Stimulated activated CD4-positive, alpha-beta T cell treated with anti-CD3 and anti-CD28 coated beads, TNF-alpha, amount 100 ng/mL, for 4 hours (primary cell): ENCODE results near the gene VPS26B.
"Not testable (repeated sequence)": the region's sequence is repeated elsewhere in the genome, so short reads cannot be mapped to it uniquely, and the experiment has no call there.

ENCODE experiments used
- DNase-seq, 3 experiments: peaks; one replicate each; pipeline ENCODE4 v3.0.0-alpha.2; 2020; ENCODE audit warnings: low read depth in 3 of 3

Gene VPS26B

DNA sequence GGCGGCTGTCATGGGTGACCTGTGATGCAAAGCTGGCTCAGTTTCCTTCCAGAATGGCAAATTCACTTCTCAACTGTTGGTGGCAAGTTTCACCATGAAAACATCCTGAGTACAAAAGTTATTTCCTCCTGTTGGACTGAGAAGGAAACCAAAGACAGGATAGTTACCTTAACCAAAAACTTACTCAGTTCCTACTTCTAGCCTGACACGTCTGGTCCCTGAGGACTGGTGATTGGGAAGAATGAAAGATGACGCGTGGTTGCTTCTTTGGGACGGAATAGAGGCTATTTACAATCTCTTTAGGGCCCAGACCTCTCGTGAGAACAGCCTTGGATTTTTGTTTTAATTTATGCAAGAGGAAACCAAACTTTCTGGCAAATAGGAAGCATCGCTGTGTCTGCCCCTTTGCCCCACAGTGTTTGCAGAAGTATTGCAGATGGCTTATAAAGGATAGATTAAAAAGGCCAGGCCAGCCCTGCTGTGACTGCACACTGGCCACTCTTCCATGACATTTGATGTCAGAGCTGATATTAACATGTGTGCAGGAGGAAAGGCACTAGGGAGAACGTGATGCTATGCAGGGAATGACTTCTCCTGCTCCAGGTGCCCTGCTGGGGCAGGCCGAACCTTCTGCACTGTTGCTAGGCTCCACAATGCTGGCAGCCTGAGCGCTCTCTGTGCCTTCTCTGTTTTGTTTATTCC lies 7.6 kb downstream of the VPS26B start:
- DNase-seq = no peak

DNA sequence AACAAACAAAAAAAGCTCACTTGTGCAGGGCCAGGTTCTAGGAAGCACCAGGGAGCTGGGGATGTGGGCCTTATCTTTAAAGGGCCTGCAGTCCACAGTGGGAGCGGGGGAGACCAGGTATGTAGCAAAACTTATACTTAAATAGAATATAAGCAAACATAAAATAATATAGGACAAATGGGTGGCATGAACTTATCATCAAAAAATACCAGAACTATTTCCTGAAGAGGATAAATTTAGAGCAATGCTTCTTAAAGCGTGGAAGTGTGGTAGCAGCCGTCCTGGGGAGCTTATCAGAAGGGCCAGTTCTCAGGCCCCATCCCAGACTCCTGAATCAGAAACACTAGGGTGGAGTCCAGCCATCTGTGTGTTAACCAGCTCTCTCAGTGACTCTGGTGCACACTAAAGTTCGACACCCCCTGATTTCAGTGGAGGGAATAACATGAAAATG lies 9.3 kb downstream of the VPS26B start:
- DNase-seq = no peak

DNA sequence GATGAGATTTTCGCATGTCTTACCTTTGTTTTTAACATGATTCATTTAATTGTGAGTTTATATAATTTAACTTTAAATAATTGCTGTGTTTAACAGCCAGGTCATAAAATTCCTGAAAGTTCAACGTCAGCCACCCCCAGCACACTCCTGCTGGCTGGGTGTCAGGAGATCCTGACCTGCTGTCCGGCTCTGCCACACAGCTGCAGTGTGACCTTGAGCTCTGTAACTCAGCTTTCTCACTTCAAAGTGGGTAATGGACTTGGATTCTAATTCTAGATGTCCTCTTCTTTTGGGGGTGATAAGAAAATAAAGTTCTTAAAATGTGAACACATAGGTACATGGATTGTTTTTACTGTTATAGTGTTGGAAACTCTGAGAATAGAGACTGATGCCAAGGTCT lies 10.9 kb downstream of the VPS26B start:
- no peak for DNase-seq

DNA sequence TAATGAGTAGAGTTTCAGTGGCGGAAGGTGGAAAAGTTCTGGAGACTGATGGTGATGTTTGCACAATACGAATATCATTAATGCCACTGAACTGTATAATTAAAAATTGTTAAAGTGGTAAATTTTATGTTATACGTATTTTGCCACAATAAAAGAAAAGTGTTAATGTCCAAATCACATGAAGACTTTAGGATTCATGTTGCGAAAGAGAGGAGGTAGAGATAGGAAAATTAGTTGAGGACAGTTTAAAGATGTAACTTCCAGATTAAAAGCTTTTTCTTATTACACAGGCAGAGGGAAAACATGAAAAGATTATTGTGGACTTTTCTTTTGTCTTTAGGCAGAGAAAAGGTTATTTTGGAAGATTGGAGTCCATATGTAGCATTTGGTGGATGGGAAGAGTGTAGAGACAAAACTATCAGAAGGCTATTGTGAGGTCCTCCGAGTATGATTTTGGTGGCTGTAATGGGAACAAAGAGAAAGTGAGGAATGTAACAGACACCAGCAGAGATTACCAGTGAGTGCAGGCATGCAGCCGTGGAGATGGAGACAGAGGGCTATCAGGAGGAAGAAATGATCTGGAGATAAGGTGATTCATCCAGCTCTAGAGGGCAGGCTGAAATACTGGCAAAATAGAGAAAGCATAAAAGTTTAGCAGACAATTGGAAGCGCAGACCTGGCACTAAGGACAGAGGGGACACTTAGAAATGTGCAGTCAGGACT lies 12.5 kb downstream of the VPS26B start:
- DNase-seq = no peak

DNA sequence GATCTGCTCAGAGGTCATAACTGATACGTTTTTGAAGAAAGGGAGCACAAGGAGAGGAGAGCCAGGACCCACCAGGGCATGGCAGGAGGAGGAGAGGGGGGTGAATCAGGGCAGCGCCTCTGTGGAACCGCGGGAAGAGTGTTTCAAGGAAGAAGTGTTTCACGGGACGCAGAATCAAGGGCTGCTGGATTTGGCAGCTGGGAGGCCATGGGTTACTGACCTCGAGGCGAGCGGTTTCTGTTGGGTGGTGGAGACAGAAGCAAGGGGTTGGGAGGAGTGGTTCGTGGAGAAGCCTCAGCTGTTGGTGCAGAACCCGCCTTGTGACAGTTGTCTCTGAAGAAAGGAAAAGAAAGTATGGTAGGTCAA lies 13.1 kb downstream of the VPS26B start:
- DNase-seq = no peak

DNA sequence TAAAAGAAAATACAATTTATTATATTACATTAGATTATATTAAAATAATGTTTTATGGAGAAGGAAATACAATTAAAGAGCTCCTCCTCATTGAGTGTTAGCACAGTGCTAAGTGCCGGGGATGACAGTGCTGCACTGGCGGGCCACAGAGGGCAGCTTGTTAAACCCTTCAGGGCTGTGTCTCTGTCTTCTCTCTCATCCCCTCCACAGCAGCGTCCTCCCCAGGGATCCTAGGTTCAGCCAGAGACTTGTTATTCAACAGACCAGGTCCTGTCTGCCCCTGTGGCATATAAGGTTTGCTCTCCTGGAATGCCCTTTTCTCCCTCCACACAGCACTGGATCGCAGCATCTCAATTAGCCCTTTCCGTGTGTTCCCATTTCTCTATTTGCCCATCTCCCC lies 14.5 kb downstream of the VPS26B start:
- DNase-seq = no peak

DNA sequence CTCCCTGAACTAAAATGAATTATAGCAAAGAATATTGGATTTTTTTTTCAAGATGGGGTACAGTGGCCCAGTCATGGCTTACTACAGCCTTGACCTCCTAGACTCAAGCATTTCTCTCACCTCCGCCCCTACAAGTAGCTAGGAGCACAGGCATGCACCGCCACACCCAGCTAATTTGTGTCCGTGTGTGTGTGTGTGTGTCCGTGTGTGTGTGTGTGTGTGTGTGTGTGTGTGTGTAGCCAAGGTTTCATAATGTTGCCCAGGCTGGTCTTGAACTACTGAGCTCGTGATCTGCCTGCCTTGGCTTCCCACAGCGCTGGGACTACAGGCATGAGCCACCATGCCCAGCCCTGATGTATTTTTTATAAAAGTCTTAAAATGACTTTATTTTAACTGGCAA lies 16.1 kb downstream of the VPS26B start:
- DNase-seq = no peak

DNA sequence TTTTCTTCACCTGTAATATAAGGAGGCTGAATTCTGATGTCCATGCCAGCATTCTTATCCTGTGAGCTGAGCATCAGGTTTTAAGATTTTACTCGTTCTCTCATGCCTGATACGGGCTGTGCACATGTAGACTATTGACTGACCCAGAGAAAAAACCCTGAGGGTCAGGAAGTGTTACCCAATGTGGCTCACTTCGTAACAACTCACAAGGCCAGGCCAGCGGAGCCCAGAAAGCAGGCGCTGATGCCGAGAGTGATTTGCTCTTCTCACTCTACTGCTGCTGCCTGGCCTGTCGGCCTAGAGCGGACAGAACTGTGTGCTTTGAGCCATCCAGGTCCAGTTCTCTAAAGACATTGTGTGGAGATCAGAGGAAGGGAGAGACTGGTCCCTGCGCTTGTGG lies 17.9 kb downstream of the VPS26B start:
- DNase-seq = no peak

DNA sequence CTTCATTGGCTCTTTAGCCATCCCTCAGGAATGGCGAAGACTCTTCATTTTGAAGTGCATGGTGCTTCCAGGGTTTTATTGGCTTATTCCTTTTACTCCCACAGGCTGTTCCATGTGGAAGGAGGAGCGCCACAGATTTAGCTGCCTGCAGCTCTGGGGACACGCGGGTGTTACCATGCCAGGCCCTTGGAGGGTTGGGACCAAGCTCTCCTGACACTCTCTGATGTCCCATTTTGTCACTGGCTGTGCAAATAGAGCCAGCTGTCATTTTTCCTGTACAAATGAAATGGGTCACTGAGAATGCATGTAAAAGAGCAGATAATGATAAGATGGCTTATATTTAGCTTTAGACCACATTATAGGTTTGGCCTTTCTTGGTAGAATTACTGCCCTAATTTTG lies 19.4 kb downstream of the VPS26B start:
- no peak for DNase-seq

DNA sequence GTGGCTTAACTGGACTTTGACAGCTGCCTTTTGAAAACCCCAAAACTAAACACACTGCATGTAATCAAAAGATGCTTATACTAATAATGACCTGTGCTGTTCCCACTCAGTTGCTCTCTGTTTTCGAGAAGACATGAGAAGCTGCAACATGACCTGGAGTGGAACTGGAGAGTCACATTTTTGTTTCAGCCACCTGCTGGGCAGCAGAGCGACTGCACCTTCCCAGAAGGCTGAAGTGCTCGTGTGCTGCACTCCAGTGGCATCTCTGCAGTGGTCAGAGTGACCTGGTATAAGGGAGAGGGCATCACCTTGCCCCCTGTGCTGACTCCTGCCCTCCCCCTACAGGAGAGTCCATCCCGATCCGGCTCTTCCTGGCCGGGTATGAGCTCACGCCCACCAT lies 20.1 kb downstream of the VPS26B start:
- DNase-seq = no peak

DNA sequence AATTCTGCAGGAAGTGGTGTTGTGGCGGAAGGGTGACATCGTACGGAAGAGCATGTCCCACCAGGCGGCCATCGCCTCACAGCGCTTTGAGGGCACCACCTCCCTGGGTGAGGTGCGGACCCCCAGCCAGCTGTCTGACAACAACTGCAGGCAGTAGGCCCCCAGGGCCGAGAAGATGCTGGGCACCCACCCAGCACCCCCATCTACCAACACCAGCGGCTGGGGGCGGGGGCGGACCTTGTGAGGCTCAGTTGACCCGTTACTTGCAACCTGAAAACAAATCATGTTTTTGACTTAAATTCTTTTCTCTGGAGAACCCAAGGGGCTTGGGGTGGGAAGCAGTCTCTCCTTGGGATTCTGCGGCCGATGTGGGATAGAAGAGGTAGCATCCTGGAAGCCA lies 21.0 kb downstream of the VPS26B start:
- no peak for DNase-seq

DNA sequence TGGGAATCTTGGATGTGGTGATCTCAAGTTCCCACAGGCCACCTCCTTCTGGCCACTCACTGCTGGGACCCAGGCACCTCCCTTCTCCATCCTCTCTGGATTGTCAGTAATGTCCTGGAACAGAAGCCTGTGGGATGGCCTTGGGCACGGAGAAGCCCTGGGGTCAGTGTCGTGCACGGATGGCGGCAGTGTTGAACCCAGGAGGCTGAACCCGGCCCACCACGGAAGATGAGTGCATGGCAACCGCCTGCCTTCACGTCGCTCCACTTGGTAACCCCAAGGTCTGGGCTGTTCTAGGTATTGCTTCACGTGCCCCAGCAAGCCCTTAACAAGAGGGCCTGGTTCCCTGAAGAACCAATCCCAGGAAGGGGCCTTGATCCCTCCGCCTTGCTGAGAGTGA lies 21.6 kb downstream of the VPS26B start:
- DNase-seq = no peak

DNA sequence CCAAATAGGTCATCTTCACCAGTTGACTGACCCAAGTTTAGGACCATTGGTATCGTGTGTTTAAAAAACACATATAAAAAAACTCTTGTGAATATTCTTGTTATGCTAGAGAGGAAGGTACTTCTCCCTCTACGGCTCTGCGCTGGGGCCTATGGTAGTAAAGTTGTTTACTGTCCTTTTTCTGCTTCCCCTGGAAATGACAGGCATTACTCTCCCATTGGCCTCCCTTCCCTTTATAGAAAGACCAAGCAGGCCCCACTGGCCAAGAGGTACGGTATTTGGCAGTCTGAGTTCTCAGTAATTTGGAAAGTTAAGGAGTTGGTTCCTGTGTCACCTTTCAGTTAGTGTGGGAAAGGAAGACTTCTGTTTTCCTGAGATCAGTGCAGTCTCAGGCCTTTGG lies 22.2 kb downstream of the VPS26B start:
- DNase-seq = no peak

DNA sequence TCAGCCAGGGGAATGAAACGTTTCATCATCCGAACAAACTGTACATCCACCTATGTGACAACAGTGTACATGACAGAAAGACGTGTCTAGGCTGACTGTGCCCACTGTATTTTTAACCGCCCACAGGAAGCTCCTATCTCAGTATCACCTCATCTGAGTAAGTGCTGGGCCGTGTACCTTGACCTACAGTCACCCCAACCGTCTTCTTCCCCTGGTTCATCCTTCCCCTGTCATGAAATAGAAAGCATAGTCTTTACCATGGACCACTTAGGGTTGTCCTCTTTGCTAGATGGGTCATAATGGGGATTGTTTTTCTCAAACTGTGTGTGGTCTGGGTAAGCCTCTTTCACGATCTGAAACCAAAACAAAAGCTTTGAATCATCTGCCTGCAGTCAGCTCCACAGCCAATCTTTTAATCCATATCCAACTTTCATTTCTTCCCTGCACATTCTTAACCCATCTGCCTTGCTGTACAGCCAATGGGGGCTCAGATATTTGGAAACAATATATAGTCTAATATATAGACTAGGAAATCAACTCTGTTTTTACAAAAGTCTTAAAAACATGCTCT lies 24.5 kb downstream of the VPS26B start:
- DNase-seq = no peak

DNA sequence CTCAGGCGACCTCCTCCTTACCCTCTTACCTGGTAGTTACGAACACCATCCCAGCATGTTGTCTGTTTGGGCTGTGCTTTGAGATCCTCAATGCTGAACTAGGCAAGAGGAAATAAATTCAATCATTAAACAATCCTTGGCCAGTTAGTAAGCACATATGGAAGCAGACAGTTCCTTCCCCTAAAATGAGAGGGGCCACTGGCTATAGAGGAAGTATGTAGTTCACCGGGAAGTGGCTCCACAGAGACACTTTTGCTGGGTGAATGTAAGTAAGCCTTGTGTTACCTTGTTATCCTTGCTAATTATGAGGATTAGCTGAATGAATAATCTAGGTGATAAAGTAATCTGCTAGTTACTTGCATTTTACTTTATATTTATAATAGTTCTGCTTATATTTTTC lies 25.8 kb downstream of the VPS26B start:
- no peak for DNase-seq

DNA sequence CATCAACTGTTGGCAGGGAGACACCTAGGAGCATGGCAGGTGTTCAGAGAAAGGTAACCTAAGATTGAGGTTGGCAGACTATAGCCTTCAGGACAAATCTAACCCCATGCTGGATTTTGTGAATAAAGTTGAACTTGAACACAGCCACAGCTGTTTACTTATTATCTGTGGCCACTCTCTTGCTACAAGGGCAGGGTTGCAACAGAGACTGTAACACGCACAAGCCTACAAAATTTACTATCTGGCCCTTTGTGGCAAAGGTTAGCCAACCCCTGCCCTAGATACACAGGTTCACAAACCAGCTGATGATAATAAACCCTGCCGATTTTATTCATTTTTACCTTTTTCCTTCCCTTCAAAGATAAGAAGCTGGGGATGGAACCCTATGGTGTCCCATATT lies 26.2 kb downstream of the VPS26B start:
- no peak for DNase-seq

DNA sequence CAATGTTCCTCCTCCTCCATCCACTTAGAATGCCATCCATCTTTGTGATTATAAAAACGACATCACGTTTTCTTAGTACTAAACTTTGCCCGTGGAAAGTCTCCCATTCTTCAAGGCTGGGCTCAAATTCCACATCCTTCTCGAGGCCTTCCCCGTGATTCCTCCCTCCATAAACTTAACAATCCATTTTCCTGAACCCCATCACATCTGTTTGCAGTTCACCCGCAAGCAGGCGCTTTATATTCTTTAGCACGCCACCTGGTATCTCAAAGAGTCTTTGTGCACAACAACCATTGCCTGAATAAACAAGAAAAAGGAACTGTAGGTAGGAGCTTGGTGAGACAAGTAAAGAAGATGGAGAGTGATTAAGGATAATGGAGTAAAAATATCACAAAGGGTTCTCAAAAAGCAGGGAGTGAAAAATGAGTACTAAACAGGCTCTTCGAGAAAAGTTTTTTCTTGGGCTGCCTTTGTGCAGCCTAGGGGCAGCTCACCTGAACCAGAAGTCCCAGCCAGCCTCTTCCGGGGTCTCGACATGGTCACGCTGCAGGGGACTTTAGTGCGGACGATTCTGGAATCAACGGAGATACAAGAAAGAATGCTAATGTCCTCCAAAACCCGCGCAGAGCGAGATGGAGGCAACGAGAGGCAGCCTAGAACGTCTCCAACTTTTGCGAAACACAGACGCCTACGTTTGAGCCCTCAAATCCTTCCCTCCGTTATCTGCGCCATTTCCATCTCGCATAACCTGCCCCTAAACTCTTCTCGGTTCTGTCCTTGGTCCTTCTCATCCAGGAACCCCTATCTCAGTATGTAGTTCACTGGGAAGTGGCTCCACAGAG lies 28.1 kb downstream of the VPS26B start:
- no peak for DNase-seq

DNA sequence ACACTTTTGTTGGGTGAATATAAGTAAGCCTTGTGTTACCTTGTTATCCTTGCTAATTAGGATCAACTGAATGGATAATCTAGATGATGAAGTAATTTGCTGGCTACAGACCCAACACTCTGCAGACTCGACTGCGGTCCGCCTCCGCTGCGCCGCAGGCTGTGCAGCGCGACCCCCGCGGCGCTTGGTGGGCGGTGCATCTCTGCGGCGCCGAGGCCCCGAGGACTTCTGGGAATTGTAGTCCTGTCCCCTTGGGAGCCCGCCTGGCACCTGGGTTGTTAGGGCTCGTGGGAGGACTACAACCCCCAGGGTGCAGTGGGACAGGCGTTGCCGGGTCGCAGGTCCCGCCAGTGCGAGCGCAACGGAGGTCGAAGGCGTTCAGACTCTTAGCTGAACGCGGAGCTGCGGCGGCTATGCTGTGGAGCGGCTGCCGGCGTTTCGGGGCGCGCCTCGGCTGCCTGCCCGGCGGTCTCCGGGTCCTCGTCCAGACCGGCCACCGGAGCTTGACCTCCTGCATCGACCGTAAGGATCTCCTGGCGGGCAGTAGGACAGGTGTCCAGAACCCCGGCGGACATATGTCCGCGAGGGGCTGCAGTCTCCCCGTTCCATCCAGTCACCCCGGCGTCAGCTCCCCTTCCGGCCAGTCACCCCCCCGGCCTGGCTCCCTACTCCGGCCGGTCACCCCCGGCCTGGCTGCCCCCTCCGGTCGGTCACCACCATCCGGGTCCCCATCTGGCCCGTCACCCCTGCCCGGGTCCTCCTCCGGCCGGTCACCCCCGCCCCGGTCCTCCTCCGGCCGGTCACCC lies 28.9 kb downstream of the VPS26B start, which contains the start of the genes ACAD8 and THYN1:
Gene ACAD8 (plus strand): TSS at position 381 of the 806 bp plus-strand sequence. CDS start 33 bp downstream, at position 414.
Gene THYN1 (minus strand): TSS at position 165 of the 806 bp plus-strand sequence. CDS start 470 bp downstream, outside the sequence.
- peak; percentile 84 to 93 (median 92) for DNase-seq

DNA sequence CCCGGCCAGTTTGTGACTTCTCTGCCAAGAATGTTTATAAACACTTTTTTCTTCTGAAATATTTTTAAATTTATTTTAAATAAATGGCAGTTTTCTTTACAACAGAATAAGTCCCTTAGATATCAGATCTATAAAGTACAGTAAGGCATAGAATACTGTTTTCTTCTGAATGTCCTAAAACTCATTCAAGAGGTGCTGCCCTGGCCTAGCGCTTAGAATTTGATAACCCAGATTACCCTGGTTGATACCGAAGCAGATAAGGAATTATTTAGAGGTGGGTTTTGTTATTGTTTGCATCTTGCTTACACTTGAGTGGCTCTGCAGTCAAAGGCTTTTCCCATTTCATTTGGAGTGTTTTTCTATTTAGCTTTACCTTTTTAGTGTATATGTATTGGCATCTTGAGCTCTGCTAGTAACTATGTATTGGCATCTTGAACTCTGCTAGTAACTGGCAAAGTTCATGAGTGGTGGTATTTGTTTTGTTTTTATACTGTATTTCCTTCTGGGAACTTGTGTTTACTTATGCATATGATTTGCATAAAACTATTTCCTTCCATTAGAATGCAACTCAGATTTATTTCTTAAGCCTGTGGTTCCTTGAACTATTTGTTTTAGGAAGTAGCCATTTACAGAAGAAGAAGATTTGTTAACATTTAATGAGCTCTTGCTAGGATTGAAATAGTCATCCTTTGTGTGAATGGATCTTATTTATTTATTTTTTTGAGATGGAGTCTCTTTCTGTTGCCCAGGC lies 30.1 kb downstream of the VPS26B start:
- DNase-seq = no peak

DNA sequence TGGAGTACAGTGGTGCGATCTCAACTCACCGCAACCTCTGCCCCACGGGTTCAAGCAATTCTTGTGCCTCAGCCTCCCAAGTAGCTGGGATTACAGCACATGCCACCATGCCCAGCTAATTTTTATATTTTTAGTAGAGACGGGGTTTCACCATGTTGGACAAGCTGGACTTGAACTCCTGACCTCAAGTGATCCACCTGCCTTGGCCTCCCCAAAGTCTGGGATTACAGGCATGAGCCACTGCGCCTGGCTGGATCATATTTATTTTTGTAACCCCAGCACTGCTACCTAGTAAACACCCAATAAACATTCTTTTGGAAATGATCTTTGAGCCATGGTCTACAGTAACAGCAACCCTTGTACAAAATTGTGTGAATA lies 30.7 kb downstream of the VPS26B start:
- DNase-seq = not testable (repeated sequence)

DNA sequence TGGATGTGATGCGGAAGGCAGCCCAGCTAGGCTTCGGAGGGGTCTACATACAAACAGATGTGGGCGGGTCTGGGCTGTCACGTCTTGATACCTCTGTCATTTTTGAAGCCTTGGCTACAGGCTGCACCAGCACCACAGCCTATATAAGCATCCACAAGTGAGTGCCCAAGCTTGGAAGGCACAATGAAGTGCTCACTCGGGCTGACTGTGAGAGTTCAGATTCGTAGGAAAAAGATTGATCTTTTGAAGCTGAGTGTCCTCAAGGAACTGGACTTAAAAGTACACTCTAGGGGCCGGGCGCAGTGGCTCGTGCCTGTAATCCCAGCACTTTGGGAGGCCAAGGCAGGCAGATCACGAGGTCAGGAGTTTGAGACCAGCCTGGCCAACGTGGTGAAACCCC lies 32.6 kb downstream of the VPS26B start:
- no peak for DNase-seq
